Daoy (cell line): Measurements from ENCODE around the gene DENND1C. TPM values are rescaled to one million over a fixed set of nuclear protein-coding genes. Genes with fewer than 3 reads are reported as not detected.
"Not testable (repeated sequence)": the region's sequence is repeated elsewhere in the genome, so short reads cannot be mapped to it uniquely, and the experiment has no call there.

ENCODE experiments used
- DNase-seq: peaks from one replicate; pipeline ENCODE4 v3.0.0-alpha.2; 2015; ENCODE audit warnings: low read depth
- total RNA-seq: library from RNA; depleted of rRNA; stranded (reverse); fragments of >200 nt; shearing (Covaris generic); gene quantifications from 2 replicates; pipeline ENCODE4 v1.2.3, GENCODE V29; 2014

Gene DENND1C
- total RNA-seq, 1 experiment from 2014 or later, result not detected

DNA sequence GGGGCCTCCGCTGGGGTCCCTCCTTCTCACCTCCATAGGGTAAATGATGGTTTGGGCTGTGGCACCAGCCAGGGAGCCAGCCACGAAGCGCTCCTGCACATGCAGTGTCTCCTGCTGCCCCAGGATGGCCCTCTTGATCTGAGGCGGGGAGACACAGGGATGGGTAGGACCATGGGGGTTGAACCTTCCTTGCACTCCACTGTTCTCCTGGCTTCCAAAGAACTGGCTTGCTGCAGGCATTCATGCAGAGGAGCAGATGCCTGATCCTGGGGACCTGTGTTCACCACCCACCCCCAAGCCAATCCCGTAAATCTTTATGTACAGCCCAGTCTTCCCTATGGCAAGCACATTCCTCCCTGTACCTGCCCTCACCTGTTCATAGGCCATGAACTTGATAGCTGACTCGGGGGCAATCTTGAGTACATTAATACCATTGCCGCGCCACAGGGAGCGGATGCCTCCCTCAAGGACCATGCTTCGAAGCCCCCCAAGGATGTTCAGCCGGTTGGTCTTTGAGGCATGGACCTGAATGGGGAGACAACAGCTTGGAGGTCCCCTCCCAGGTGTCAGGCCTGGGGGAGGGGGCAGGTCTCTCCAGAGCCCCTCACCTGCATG, 27.5 kb downstream of the DENND1C start:
- DNase-seq, result no peak

DNA sequence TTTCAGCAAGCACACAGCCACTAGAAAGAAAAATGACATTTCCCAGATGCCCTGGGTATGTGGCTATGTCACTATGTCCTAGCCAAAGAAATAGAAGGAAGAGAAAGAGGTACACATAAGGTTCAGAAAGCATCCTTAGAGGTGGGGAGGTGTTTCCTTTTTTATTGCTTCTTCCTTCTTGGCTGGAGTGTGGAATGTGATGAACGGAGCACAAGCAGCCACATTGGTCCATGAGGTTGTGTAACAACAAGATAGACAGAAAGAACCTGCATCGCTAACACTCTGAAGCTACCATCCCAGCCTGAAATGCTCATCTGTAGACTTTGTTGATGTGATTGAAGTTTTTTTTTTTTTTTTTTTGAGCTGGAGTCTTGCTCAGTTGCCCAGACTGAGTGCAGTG, 28.7 kb downstream of the DENND1C start:
- DNase-seq, result no peak

DNA sequence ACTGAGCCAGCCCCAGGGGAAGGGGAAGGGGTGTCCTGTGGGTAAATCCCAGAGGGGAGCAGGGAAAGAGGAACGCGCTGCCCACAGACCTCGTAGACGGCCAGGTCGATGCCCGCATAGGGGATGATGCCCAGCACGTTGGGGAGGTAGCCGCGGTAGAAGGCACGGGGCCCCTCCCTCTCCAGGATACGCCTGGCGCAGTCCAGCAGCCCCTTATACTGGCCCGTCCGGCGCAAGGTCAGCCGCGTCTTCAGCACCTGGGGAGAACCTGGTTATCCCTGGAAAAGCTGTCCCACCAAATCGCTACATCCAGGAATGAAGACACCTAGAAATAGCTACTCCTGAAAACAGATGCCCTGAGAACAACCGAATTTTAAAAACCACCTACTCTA, 29.4 kb downstream of the DENND1C start:
- no peak for DNase-seq

DNA sequence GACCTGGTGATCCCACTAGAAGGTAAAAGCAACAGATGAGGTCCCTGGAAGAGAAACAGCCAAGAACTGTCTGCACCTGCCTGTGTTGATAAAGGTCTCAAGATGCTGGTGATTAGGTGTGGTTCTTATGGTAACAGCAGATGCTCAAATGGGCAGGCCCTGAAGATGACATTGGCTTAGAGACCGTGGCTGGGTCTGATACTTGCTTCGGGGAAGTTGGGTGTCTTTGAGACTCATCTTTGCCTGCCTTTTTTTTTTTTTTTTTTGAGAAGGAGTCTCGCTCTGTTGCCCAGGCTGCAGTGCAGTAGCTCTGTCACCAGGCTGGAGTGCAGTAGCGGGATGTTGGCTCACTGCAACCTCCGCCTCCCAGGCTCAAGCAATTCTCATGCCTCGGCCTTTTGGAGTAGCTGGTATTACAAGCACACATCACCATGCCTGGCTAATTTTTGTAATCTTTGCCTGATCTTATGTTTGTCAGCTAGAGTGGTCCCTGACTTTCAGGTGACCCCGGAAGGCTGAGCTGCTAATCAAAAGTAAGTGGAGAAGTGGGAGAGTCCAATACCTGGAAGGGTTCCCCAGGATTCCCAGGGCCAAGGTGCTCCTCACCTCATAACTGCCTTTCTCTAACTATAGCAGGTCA, 29.9 kb downstream of the DENND1C start:
- no peak for DNase-seq

DNA sequence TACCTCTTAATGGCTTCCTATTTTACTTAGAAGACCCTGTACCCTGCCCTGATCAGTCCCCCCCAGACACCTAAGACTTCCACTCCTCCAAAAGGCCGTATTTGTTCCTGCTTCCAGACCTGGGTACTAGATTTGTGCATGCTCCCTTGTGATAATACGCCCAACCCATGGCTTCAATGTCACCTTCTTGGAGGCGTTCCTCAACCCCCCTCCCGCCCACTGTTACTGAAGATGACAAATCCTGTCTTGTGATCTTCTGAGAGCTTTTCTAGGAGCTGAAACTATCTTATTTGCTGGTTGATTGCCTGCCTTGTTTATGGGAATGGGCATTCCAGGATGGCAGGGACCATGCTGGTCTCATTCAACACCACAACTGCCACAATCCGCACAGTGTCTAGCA, 31.4 kb downstream of the DENND1C start:
- no peak for DNase-seq

DNA sequence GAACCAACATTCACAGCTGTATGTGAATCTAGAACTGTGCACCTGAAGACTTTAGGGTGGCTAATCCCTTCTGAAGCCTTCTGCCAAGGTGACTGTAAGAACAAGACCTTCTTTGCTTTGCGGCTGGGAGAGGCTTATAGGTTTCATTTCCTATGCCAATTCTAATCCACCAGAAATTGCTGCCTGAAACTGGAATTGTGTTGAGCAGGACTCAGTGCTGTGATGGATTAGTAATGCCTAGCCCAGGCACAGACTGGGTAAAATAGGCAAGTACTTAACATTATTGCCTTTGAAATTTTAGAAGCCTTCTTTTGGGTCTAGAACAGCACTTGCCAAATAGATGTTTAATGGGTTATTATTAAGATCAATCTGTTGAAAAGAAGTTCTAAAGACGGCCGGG, 33.5 kb downstream of the DENND1C start:
- DNase-seq, result no peak

DNA sequence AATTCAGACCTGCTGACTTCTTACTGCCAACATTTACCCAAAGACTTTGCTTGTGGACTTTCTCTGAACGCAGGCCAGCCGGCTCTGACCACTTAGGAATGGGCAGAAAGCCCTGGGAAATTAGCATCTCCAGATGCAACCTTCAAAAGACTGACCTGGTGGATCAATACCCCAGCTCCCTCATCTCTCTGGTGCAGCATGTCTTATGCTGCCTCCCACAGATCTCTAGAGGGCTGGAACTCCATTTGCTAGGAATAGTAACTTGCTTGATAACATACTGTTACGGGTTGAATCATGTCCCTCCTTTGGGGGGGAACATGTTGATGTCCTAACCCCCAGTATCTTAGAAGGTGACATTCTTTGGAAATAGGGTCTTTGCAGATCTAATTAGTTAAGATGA, 35.1 kb downstream of the DENND1C start:
- no peak for DNase-seq

DNA sequence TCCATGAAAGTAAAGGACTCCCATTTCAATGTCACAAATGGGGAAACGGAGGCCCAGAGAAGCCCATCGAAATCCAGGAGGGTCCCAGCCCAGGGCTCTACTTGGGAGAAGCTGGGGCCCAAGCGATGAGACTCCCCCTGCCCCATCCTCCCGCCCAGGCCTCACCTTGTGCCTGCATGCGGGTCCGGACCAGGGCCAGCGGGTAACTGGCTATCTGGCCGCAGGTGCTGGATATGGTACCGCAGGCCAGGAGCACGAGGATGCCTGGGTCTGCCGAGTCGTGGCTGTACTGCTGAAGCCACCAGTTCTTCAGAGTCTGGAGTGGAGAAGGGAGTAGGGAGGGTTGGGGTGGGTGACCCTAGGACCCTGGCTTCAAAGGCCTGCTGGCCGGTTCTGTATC, 37.6 kb downstream of the DENND1C start:
- DNase-seq, result no peak

DNA sequence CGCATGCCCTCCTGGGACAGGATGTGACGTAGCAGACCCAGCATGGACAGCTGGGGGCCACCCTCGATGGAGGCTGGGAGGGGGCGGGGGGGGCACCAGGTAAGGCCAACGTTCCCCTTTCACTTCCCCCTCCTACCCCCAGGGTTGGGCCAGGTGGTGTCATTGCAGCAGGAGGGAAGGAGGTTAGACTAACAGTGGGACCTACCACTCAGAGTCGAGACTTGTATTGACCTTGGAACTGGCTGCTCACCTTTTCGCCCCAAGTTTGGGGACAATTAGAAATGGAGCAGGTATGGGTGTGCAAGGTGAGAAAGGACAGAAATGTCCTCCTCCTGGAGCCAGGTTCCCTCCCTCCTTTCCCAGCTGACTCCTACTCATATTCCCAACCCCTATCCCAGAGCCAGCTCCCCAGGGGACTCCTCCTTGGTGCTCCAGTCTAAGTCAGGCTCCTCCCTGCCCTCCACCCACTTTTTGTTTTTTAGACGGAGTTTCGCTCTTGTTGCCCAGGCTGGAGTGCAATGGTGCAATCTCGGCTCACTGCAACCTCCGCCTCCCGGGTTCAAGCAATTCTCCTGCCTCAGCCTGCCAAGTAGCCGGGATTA, 39.4 kb downstream of the DENND1C start:
- DNase-seq, result no peak

DNA sequence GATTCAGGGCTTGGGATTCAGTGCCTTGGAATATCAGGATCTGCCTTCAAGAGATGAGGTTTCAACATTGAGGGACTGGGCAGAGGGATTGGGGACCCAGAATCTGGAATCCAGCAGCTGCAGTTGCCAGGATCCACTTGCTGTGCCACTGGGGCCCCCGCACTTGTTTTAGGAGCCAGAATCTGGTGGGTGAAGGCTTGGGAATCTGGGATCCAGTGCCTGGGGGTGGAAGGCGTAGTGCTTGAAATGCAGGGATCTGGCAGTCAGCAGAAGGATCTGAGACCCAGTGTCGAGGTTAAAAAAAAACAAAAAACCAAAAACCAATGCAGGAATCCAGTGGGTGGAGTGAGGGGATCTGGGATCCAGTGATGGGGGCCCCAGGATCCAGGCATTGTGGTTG, 40.7 kb downstream of the DENND1C start:
- DNase-seq, result no peak

DNA sequence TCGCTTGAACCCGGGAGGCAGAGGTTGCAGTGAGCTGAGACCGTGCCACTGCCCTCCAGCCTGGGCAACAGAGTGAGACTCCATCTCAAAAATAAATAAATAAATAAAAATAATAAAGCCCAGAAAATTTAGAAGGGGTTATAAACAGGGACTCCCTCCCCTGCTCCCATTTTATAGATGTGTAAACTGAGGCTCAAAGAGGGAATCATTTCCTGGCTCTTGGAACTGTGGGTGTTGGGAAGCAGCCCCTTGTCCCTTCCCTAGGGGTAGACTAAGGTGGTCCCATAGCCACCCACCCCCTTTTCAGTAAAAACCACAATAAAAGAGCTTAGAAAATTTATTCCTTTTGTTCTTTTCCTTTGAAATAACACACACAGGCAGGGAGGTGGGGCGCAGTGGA, 41.8 kb downstream of the DENND1C start:
- DNase-seq, result no peak

DNA sequence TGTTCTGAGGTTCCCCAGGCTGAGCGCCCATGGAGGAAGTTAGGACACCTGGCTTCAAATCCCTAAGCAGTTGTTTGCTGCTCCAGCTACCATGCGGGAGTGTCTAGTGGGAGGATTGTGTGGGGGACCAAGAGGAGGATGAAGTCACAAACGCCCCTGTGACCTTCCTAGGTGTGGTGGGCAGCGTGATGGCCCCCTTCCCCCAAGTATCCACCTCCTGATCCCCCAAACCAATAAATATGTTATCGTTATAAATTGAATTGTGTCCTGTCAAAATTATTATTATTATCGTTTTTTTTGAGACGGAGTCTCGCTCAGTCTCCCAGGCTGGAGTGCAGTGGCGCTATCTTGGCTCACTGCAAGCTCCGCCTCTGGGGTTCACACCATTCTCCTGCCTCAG, 47.9 kb downstream of the DENND1C start, which contains the start of gene SLC25A41:
TSS of gene SLC25A41 (minus strand) at position 101 of the 400 bp plus-strand sequence. CDS start at position 31, 70 bp downstream.
- no peak for DNase-seq

DNA sequence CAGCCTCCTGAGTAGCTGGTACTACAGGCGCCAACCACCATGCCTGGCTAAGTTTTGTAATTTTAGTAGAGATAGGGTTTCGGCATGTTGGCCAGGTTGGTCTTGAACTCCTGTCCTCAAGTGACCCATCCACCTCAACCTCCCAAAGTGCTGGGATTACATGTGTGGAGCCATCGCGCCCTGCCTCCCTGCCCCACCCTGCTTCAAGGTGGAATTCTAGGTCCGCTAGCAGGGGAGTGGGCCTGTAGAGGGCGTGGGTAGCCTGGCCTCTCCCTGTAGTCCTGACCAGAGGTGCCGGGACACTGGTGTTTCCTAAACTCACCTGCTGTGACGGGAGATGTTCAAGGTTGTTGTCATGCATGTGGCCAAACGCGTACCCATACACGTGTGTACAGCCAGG, 48.4 kb downstream of the DENND1C start:
- no peak for DNase-seq

DNA sequence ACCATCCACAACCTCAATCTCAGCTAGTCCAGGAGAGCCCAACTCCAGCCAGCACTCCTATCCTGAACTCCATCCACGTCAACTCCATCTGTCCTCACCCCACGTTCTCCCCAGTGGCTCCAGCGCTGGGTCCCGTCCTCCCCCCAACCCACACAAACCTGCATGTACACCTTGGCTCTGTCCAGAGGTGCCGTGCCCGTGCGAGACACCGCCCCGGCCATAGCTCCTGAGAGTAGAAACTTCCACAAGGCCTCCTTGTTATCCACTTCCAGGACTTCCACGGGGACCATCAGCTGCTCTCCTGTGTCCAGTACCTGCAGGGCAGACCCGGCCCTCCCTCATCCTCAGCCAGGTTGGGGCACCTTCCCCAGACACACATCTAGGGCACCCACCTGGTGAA, 49.7 kb downstream of the DENND1C start:
- DNase-seq, result no peak

DNA sequence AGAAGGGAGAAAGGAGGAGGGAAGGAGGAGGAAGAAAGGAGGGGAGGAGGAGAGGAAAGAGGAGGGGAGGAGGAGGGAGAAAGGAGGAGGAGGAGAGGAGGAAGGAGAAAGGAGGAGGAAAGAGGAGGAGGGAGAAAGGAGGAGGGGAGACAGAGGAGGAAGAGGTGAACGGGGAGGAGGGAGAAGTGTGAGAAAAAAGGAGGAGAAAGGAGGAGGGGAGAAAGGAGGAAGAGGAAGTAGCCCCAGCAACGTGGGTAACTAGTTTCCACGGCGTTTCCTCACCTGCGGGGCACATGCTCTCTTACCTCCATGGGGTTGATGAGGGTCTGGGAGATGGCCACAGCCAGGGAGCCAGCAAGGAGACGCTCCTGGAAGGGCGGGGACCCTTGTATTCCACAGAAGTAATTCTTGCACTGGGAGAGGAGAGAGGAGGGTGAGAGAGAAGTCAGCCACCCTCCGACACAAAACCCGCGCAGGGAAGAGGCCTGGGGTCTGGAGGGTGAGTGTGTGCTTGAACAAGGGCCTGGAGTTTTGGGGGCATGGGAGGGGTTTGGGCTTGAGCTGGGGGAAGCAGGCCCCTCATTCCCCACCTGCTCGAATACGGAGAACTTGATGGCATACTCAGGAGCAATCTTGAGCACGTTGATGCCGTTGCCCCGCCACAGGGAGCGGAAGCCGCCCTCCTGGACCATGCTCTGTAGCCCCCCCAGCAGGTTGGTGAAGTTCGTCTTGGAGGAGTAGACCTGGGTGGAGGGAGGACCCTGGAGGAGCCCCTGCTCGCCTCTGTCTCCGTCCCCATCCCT, 52.0 kb downstream of the DENND1C start:
- no peak for DNase-seq

DNA sequence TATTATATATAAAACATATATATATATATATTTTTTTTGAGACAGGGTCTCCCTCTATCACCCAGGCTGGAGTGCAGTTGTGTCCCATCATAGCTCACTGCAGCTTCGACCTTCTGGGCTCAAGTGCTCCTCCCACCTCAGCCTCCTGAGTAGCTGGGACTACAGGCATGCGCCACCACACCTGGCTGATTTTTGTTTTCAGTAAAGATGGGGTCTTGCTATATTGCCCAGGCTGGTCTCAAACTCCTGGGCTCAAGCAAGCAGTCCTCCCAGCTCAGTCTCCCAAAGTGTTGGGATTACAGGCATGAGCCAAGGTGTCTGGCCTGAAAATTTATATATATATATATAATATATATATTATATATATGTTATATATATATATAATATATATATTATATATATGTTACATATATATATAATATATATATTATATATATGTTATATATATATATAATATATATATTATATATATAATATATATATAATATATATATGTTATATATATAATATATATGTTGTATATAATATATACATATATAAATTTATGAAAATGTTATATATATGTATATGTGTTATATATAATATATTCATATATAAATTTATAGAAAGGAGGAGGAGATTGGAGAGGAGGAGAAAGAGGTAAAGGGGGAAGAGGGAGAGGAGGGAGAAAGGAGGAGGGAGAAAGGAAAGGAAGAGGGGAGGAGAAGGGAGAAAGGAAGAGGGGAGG, 52.7 kb downstream of the DENND1C start:
- not testable (repeated sequence) for DNase-seq

DNA sequence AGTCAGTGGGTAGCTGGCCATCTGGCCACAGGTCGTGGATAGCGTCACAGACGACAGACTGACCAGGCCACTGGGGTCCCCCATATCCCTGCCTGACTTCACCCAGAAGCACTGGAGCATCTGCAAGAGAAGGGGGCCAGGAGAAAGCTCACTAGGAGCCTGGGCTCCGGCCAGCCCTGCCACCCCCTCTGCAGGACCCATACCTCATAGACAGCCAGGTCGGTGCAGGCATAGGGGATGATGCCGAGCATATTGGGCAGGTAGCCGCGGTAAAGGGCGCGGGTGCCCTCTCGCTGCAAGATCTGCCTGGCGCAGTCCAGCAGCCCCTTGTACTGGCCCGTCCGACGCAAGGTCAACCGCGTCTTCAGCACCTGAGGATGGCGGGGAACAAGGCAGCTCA, 54.5 kb downstream of the DENND1C start:
- no peak for DNase-seq

DNA sequence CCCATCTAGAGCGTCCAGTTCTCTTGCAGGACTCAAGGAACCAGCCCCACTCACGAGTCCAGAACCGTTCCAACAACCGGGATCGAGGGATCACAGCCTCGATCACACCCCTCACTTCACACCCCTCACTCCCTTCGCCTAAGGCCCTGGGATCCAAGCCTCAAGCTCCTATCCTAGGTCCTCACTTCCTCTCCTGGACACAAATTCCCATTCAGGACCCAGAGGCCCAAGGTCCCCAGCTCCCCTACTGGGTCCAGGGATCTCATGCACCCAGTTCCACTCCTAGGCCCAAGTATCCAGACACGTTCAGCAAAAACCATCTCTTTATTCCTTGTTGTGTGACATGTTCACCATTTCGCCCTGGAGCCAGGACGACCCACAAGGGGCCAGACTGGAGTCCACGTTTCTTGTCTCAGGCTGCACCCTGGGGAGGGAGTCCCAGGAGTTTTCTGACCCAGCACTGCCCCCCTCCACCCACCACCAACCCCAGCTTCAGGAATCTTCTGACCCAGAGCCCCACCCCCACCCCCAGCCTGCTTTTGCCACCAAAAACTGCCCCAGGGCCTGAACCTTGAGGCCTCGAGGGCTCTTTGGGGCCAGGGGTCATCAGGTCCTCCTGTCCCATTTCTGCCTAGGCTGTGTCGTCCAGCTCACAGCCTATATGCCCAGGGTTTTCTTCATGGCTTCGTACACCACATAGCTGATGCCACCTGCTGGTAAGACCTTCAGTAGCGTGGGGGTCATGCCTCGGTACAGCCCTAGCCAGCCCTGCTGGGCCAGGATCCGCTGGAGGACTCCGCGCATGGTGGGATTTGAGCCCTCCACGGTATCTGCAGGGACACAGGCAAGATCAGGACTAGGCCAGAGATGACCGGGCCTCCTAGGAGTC, 55.6 kb downstream of the DENND1C start:
- DNase-seq, result no peak

DNA sequence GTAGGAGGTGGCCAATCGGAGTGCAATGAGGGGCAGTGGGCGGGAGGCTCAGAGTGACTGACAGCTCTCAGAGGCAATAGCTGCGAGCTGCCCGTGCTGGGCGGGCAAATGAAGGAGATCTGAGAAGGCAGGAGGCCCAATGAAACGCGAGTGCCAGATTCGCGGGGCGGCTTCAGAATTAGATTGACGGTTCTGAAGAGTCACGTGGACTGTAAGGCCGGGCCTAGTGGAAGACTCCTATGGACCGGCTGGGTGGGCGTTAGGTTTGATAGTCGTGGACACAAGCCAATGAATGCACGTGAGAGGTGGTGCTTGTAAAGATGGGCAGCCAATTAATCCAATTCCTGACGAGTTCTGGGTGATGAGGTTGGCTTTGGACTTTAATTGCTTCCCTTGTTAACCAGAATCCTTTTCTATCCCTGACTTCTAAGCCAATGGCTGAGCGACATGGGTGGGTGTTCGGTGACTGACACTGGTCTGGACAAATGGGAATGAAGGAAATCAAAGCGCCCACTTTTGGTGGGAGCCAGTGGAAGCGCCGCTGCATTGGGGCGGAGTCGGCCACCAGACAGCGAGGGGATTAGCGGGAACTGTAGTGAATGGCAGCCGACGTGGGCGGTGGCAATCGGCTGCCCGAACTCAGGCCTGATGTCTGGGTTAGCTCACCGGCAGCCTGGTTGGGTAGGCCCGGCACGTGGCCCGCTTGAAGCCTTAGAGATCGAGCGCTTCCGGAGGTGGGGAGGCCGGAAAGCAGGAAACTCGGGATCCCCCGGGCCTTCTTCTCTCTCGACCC, 56.5 kb downstream of the DENND1C start:
- DNase-seq, result peak; percentile 100
